K562 (cell line): ENCODE measurements around the gene F12. TPM values are rescaled to one million over a fixed set of nuclear protein-coding genes. Genes with fewer than 3 reads are reported as not detected.

Source experiments
- FOXA1 ChIP-seq: fragments of 450-650 bp; IDR thresholded peaks from 2 replicates; pipeline ENCODE4 v1.6.1; 2016; ENCODE audit warnings: mild to moderate bottlenecking, borderline replicate concordance
- GATA2 ChIP-seq: sonication (generic); formaldehyde crosslinking; IDR thresholded peaks from 2 replicates; pipeline ENCODE4 v1.4.0; 2020; ENCODE audit warnings: mild to moderate bottlenecking, missing genetic modification reagents
- HLTF ChIP-seq: fragments of 450-650 bp; IDR thresholded peaks from 2 replicates; pipeline ENCODE4 v1.6.1; 2016
- KDM2B ChIP-seq: fragments of 250-450 bp; sonication (Bioruptor Pico); IDR thresholded peaks from 2 replicates; pipeline ENCODE4 v1.8.0; 2021; ENCODE audit warnings: mild to moderate bottlenecking, moderate library complexity
- KLF1 ChIP-seq: fragments of 450-650 bp; IDR thresholded peaks from 2 replicates; pipeline ENCODE4 v1.6.1; 2016; ENCODE audit warnings: missing genetic modification characterization, missing compliant biosample characterization
- NCOR1 ChIP-seq: fragments of 450-650 bp; IDR thresholded peaks from 2 replicates; pipeline ENCODE4 v1.6.1; 2016; ENCODE audit warnings: mild to moderate bottlenecking, moderate library complexity
- POLR2G ChIP-seq: fragments of 200-400 bp; formaldehyde crosslinking; IDR thresholded peaks from 2 replicates; pipeline ENCODE4 v1.6.1; 2017; ENCODE audit warnings: low read depth, mild to moderate bottlenecking, antibody characterized with exemption, low read length, moderate library complexity
- TAF1 ChIP-seq: IDR thresholded peaks from 2 replicates; pipeline ENCODE4 v1.6.1; 2011; ENCODE audit warnings: mild to moderate bottlenecking, low read length, moderate library complexity; ENCODE audit not compliant: insufficient read depth, control insufficient read depth, severe bottlenecking; ENCODE audit errors: extremely low read depth
- TAF7 ChIP-seq: fragments of 450-650 bp; IDR thresholded peaks from 2 replicates; pipeline ENCODE4 v1.6.1; 2016; ENCODE audit warnings: missing genetic modification characterization, missing compliant biosample characterization
- ZBED1 ChIP-seq: IDR thresholded peaks from 2 replicates; pipeline ENCODE4 v1.6.1; 2014
- ZNF184 ChIP-seq: sonication (generic); formaldehyde crosslinking; IDR thresholded peaks from 2 replicates; pipeline ENCODE4 v1.5.0; 2020; ENCODE audit warnings: missing genetic modification reagents
- ZNF197 ChIP-seq: fragments of 200-800 bp; sonication (Bioruptor generic); IDR thresholded peaks from 2 replicates; pipeline ENCODE4 v1.6.1; 2016; ENCODE audit warnings: low read depth, missing genetic modification characterization, missing compliant biosample characterization
- polyA plus RNA-seq, 8 experiments: library from polyadenylated mRNA; depleted of rRNA in 4 of 8; stranded (reverse) in 5 of 8; unstranded in 3 of 8; fragments of >200 nt; fragmentation: Nextera tagmentation in 2 of 8; fragmentation: Illumina TruSeq in 1 of 8; extraction: Ambion mirVana in 2 of 8; extraction: Trizol in 1 of 8; gene quantifications; 2 replicates each; pipeline versions ENCODE4 v1.2.1 to v1.2.3, GENCODE V29; 2011 to 2014; ENCODE audit warnings: inconsistent platforms in 1 of 8, missing spikeins in 1 of 8
- total RNA-seq, 7 experiments: library from RNA; depleted of rRNA in 6 of 7; stranded (reverse); fragments of >200 nt in 6 of 7; fragmentation: Illumina TruSeq in 2 of 7; extraction: Trizol in 2 of 7; gene quantifications; 2 replicates each; pipeline versions ENCODE4 v1.2.1 to v1.2.3, GENCODE V29; 2011 to 2021; ENCODE audit warnings: low replicate concordance in 1 of 7
- TF ChIP-seq, protein P1 (sequence below): fragments of 200-400 bp; formaldehyde crosslinking; IDR thresholded peaks from 2 replicates; pipeline ENCODE4 v1.6.1; 2017; ENCODE audit warnings: mild to moderate bottlenecking, low read depth, low read length, moderate library complexity
- TF ChIP-seq, protein P2 (sequence below): IDR thresholded peaks from 2 replicates; pipeline ENCODE4 v1.6.1; 2014; ENCODE audit warnings: antibody characterized with exemption
- TF ChIP-seq, protein P3 (sequence below), 2 experiments: IDR thresholded peaks; 2 replicates each; pipeline ENCODE4 v1.6.1; 2012; ENCODE audit warnings: improper control_type of control experiment in 2 of 2, low read depth in 2 of 2, low read length in 2 of 2, borderline replicate concordance in 1 of 2
- TF ChIP-seq, protein P4 (sequence below), 3 experiments: IDR thresholded peaks in 2 of 3; conservative IDR thresholded peaks in 1 of 3; 2 replicates each; pipeline ENCODE4 v1.5.1; 2011 to 2012; ENCODE audit warnings: low read length in 3 of 3, mild to moderate bottlenecking in 3 of 3, control low read depth in 2 of 3, improper control_type of control experiment in 1 of 3, inconsistent platforms in 1 of 3, low read depth in 1 of 3, mixed read lengths in 1 of 3, moderate library complexity in 1 of 3; ENCODE audit not compliant: insufficient read depth in 2 of 3
- TF ChIP-seq, protein P5 (sequence below): fragments of 250-450 bp; sonication (Bioruptor Pico); IDR thresholded peaks from 2 replicates; pipeline ENCODE4 v1.6.1; 2021; ENCODE audit warnings: mild to moderate bottlenecking

The F12 gene
- total and polyA plus RNA-seq, 9 of the 15 experiments (the other 6 are each of a cell fraction or from before 2014, with no cell fraction given): 0.59 to 18.3 (median 3.6) TPM

DNA sequence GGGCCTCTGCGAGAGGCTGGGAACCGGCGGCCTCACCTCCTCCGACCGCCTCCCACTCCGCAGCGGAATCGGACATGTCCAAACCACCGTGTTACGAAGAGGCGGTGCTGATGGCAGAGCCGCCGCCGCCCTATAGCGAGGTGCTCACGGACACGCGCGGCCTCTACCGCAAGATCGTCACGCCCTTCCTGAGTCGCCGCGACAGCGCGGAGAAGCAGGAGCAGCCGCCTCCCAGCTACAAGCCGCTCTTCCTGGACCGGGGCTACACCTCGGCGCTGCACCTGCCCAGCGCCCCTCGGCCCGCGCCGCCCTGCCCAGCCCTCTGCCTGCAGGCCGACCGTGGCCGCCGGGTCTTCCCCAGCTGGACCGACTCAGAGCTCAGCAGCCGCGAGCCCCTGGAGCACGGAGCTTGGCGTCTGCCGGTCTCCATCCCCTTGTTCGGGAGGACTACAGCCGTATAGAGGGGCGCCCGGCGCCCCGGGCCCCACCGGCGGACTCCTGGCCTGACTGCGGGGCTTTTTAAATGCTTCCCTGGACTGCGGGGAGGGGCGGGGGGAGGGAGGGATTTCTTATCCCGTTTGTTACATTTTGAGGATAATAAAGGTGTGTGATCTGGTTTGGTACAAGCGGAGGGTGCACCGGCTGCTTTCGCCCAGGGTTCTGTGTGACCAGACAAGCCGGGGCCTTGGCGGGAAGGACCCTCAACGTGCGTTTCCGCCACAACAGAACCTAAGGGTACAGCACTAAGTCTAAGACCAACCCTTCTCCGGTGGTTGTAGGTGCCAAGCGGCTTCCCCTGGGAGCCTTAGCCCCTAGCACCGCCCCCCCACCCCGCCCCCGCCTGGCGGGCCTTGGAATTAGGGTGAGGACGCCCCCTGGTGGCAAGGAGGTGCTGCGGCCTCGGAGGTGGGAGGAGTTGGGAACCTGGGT is 46.6 kb upstream of the F12 start (continued):
- TF ChIP-seq, protein P1, sequence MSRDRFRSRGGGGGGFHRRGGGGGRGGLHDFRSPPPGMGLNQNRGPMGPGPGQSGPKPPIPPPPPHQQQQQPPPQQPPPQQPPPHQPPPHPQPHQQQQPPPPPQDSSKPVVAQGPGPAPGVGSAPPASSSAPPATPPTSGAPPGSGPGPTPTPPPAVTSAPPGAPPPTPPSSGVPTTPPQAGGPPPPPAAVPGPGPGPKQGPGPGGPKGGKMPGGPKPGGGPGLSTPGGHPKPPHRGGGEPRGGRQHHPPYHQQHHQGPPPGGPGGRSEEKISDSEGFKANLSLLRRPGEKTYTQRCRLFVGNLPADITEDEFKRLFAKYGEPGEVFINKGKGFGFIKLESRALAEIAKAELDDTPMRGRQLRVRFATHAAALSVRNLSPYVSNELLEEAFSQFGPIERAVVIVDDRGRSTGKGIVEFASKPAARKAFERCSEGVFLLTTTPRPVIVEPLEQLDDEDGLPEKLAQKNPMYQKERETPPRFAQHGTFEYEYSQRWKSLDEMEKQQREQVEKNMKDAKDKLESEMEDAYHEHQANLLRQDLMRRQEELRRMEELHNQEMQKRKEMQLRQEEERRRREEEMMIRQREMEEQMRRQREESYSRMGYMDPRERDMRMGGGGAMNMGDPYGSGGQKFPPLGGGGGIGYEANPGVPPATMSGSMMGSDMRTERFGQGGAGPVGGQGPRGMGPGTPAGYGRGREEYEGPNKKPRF: no peak
- TF ChIP-seq, protein P2, sequence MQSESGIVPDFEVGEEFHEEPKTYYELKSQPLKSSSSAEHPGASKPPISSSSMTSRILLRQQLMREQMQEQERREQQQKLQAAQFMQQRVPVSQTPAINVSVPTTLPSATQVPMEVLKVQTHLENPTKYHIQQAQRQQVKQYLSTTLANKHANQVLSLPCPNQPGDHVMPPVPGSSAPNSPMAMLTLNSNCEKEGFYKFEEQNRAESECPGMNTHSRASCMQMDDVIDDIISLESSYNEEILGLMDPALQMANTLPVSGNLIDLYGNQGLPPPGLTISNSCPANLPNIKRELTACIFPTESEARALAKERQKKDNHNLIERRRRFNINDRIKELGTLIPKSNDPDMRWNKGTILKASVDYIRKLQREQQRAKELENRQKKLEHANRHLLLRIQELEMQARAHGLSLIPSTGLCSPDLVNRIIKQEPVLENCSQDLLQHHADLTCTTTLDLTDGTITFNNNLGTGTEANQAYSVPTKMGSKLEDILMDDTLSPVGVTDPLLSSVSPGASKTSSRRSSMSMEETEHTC: no peak
- TF ChIP-seq TAF1 (peak; percentile 36), HLTF (no peak), FOXA1 (no peak), GATA2 (no peak), POLR2G (peak; percentile 66), TAF7 (tag) (no peak), KLF1 (tag) (no peak; the same call in none of the 2 replicates), ZBED1 (0 out of 2 replicates have a peak, but pooled peaks have one; percentile 26), KDM2B (no peak), ZNF184 (CRISPR knock-in tag) (no peak), ZNF197 (CRISPR knock-in tag) (no peak), NCOR1 (peak; percentile 22; the same call in 1 of the 2 replicates)
- TF ChIP-seq, protein P3, sequence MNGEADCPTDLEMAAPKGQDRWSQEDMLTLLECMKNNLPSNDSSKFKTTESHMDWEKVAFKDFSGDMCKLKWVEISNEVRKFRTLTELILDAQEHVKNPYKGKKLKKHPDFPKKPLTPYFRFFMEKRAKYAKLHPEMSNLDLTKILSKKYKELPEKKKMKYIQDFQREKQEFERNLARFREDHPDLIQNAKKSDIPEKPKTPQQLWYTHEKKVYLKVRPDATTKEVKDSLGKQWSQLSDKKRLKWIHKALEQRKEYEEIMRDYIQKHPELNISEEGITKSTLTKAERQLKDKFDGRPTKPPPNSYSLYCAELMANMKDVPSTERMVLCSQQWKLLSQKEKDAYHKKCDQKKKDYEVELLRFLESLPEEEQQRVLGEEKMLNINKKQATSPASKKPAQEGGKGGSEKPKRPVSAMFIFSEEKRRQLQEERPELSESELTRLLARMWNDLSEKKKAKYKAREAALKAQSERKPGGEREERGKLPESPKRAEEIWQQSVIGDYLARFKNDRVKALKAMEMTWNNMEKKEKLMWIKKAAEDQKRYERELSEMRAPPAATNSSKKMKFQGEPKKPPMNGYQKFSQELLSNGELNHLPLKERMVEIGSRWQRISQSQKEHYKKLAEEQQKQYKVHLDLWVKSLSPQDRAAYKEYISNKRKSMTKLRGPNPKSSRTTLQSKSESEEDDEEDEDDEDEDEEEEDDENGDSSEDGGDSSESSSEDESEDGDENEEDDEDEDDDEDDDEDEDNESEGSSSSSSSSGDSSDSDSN (IDR thresholded peaks at IDR 0.05; ENCODE audit: borderline replicate concordance in 1 of 2, low read depth in 2 of 2, low read length in 2 of 2): peak in 1 of 2 experiments; percentile 57; a peak in 1 of 4 replicates
- TF ChIP-seq, protein P4, sequence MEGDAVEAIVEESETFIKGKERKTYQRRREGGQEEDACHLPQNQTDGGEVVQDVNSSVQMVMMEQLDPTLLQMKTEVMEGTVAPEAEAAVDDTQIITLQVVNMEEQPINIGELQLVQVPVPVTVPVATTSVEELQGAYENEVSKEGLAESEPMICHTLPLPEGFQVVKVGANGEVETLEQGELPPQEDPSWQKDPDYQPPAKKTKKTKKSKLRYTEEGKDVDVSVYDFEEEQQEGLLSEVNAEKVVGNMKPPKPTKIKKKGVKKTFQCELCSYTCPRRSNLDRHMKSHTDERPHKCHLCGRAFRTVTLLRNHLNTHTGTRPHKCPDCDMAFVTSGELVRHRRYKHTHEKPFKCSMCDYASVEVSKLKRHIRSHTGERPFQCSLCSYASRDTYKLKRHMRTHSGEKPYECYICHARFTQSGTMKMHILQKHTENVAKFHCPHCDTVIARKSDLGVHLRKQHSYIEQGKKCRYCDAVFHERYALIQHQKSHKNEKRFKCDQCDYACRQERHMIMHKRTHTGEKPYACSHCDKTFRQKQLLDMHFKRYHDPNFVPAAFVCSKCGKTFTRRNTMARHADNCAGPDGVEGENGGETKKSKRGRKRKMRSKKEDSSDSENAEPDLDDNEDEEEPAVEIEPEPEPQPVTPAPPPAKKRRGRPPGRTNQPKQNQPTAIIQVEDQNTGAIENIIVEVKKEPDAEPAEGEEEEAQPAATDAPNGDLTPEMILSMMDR (IDR thresholded peaks at IDR 0.05 in 2 of 3, conservative IDR thresholded peaks at IDR 0.05 in 1 of 3; ENCODE audit: insufficient read depth in 2 of 3, low read depth in 1 of 3, low read length in 3 of 3): peak; percentile 87 to 99 (median 99)
- TF ChIP-seq, protein P5, sequence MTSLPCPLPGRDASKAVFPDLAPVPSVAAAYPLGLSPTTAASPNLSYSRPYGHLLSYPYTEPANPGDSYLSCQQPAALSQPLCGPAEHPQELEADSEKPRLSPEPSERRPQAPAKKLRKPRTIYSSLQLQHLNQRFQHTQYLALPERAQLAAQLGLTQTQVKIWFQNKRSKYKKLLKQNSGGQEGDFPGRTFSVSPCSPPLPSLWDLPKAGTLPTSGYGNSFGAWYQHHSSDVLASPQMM (CRISPR knock-in tag): no peak
